NT2/D1 (cell line): Measurements from ENCODE around the gene NUCB1.

Experiments
- YY1 ChIP-seq: IDR thresholded peaks from 2 replicates; pipeline ENCODE4 v1.6.1; 2011; ENCODE audit not compliant: insufficient read length, insufficient read depth
- ZNF274 ChIP-seq: IDR thresholded peaks from 2 replicates; pipeline ENCODE4 v1.6.1; 2011; ENCODE audit warnings: mild to moderate bottlenecking, low read depth, low read length

- no peak for TF ChIP-seq YY1
- TF ChIP-seq ZNF274: no peak
Observed at GRCh38 chr19:48958006-48958405, 57.9 kb downstream of the NUCB1 start.
